Mesendoderm (in vitro differentiated cells): Measurements from ENCODE around the gene INPP5J.

Experiments used
- DNase-seq: peaks from one replicate; pipeline ENCODE4 v3.0.0; 2013
- H2AK5ac ChIP-seq: 2 replicates; pipeline ENCODE4 v1.6.1; 2013; ENCODE audit warnings: low read length, inconsistent platforms
- H2BK120ac ChIP-seq: 2 replicates; pipeline ENCODE4 v1.6.1; 2013; ENCODE audit warnings: low read depth, mild to moderate bottlenecking, low read length, moderate library complexity, mixed read lengths
- H2BK15ac ChIP-seq: replicated peaks from 2 replicates; pipeline ENCODE4 v1.6.1; 2013; ENCODE audit warnings: low read depth, mild to moderate bottlenecking, moderate library complexity
- H2BK5ac ChIP-seq: 2 replicates; pipeline ENCODE4 v1.6.1; 2013; ENCODE audit warnings: low read length, inconsistent platforms
- H3K18ac ChIP-seq: 2 replicates; pipeline ENCODE4 v1.6.1; 2013; ENCODE audit warnings: mild to moderate bottlenecking, low read length, mixed read lengths
- H3K23ac ChIP-seq: one replicate; pipeline ENCODE4 v1.6.1; 2013; ENCODE audit warnings: low read length
- H3K27ac ChIP-seq: 2 replicates; pipeline ENCODE4 v1.5.1; 2013; ENCODE audit warnings: low read depth, mild to moderate bottlenecking, inconsistent platforms, low read length, moderate library complexity
- H3K27me3 ChIP-seq: 2 replicates; pipeline ENCODE4 v1.6.1; 2013; ENCODE audit warnings: low read length, control low read depth, mild to moderate bottlenecking, inconsistent platforms; ENCODE audit not compliant: insufficient read depth, poor library complexity
- H3K36me3 ChIP-seq: 2 replicates; pipeline ENCODE4 v1.6.1; 2013; ENCODE audit warnings: low read length, inconsistent platforms; ENCODE audit not compliant: control insufficient read depth, insufficient read depth
- H3K4ac ChIP-seq: one replicate; pipeline ENCODE4 v1.6.1; 2013; ENCODE audit warnings: low read depth, mild to moderate bottlenecking, low read length, moderate library complexity
- H3K4me1 ChIP-seq: 2 replicates; pipeline ENCODE4 v1.6.1; 2013; ENCODE audit warnings: low read depth, low read length, inconsistent platforms; ENCODE audit not compliant: control insufficient read depth
- H3K4me2 ChIP-seq: 2 replicates; pipeline ENCODE4 v1.6.1; 2013; ENCODE audit warnings: low read length
- H3K4me3 ChIP-seq: 2 replicates; pipeline ENCODE4 v1.5.1; 2013; ENCODE audit warnings: mild to moderate bottlenecking, low read length
- H3K56ac ChIP-seq: one replicate; pipeline ENCODE4 v1.6.1; 2013; ENCODE audit warnings: low read length
- H3K79me1 ChIP-seq: 2 replicates; pipeline ENCODE4 v1.6.1; 2013; ENCODE audit warnings: low read length, inconsistent platforms
- H3K79me2 ChIP-seq: 2 replicates; pipeline ENCODE4 v1.6.1; 2013; ENCODE audit warnings: mild to moderate bottlenecking, low read length; ENCODE audit not compliant: control insufficient read depth, insufficient read depth
- H3K9ac ChIP-seq: 2 replicates; pipeline ENCODE4 v1.6.1; 2013; ENCODE audit warnings: low read length, inconsistent platforms
- H4K5ac ChIP-seq: one replicate; pipeline ENCODE4 v1.6.1; 2013; ENCODE audit warnings: low read length
- H4K8ac ChIP-seq: one replicate; pipeline ENCODE4 v1.6.1; 2013; ENCODE audit warnings: low read depth, mild to moderate bottlenecking, control low read depth, low read length, moderate library complexity
- WGBS: extraction: QIAGEN DNeasy Blood & Tissue Kit; methylation state at CpG from one replicate; pipeline ENCODE4 v1.1.7; 2013; ENCODE audit warnings: low lambda C conversion rate, missing lambda C conversion rate; ENCODE audit not compliant: insufficient coverage; ENCODE audit errors: extremely low coverage; 5-methylcytosine and 5-hydroxymethylcytosine counted together
- small RNA-seq: library from polyadenylated mRNA; stranded (forward); fragments of <200 nt; extraction: miRNeasy Mini kit (QIAGEN cat#:217004); gene quantifications from one replicate; pipeline ENCODE3, GENCODE V24; 2013; ENCODE audit not compliant: insufficient read depth

Gene INPP5J

DNA sequence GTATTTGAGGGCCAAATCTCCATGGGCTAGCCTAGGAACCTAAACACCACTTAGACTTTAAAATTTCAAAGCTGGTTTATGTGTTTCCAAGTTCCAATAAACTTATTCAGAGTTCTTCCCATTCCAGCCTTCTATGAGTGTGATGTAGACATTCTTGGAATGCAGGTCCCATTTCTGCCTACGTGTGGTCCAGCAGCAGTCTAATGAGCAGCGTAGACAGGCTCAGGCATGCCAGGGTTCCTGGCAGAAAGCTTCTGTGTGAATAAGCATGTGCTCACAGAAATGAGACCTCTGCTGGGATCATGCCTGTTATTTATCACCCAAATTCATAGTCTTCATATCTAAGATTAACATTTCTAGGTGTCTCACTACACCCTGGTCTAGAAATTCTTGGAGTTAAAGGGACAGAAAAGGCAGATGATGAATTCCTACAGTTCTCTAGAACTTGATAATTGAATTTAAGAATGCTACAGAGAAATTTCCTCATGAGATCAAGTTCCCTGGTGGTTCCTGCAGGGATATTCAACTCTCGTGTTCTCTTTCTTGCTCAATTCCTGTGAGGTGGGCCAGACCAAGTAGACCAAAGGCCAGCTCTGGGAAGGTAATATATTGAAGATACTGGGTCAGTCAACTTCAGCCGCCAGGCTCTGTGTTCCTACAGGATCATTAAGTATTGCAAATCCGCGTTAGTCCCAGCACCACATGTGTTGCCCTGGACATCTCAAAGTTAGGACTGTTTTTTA lies 54.8 kb downstream of the INPP5J start:
- H2AK5ac ChIP-seq, result no peak overlapping the region
- H3K4me3 ChIP-seq, result no peak overlapping the region
- H3K27me3 ChIP-seq, result no peaks in the 10 kb centered on the region
- H3K4me2 ChIP-seq, result no peak overlapping the region
- DNase-seq, result no peak
- H2BK120ac ChIP-seq, result no peak overlapping the region
- H3K36me3 ChIP-seq, result no peaks in the 10 kb centered on the region
- H3K27ac ChIP-seq, result no peak overlapping the region
- H2BK5ac ChIP-seq, result no peak overlapping the region
- H3K56ac ChIP-seq, result no peak overlapping the region
- peaks cover 8% of the 10 kb centered on the region for H3K79me1 ChIP-seq
- H3K4ac ChIP-seq, result no peak overlapping the region
- no peak overlapping the region for H2BK15ac ChIP-seq
- H3K18ac ChIP-seq, result no peak overlapping the region
- no peak overlapping the region for H3K9ac ChIP-seq
- no peaks in the 10 kb centered on the region for H3K4me1 ChIP-seq
- no peak overlapping the region for H4K5ac ChIP-seq
- no CpG with 5 or more reads among the region's 6 CpGs for WGBS
- no peaks in the 10 kb centered on the region for H3K79me2 ChIP-seq
- H3K23ac ChIP-seq, result no peak overlapping the region
- no peak overlapping the region for H4K8ac ChIP-seq

DNA sequence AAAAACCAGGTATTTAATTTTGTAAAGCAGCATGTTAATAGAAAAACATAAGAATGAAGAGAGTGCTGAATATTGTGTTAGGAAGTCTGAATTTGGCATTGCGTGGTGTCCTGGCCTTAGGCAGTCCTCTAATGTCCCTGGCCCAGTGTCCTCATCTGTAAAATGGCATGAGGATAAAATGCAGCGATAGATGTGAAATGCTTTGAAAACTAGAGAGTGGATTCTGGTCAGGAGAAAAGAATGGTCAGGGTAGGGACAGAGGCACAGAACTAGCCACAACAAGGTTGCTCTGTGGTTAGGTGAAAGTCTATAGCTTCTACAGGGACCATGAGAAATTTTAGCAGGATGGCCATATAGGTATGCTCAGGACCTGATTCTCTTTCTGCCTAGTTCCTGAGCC lies 56.1 kb downstream of the INPP5J start:
- WGBS, result no CpG with 5 or more reads among the region's 2 CpGs
- Histone ChIP-seq H2AK5ac (no peak overlapping the region), H2BK15ac (no peak overlapping the region), H3K56ac (no peak overlapping the region), H3K4ac (no peak overlapping the region), H4K5ac (no peak overlapping the region), H3K4me2 (no peak overlapping the region), H3K18ac (no peak overlapping the region), H4K8ac (no peak overlapping the region), H3K27me3 (no peaks in the 10 kb centered on the region), H3K79me2 (no peaks in the 10 kb centered on the region), H3K9ac (no peak overlapping the region), H2BK5ac (no peak overlapping the region), H3K36me3 (no peaks in the 10 kb centered on the region), H3K4me1 (no peaks in the 10 kb centered on the region), H3K27ac (no peak overlapping the region), H3K23ac (no peak overlapping the region), H3K79me1 (peaks cover 5% of the 10 kb centered on the region), H2BK120ac (no peak overlapping the region), H3K4me3 (no peak overlapping the region)
- DNase-seq, result no peak

DNA sequence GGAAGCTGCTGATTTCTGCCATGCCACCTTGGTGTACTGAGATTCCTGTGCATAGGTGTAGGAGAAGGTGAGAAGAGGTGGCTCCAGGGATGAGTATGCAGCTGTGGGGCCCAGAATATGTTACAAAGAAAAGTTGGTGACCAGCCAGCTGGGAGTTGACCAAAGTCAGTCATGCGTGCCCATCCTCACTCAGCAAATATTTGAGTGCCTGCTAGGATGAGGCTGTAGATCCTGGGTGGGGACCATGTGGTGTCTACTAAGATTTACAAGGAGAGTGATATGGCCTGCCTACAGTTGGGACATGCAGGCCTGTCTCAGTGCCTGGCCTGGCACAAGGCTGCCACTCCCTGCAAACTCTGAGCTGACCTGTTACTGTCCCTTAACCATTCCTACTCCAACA lies 56.6 kb downstream of the INPP5J start:
- Histone ChIP-seq H4K8ac (no peak overlapping the region), H2BK120ac (no peak overlapping the region), H3K9ac (no peak overlapping the region), H3K27ac (no peak overlapping the region), H3K79me1 (peaks cover 5% of the 10 kb centered on the region), H3K23ac (no peak overlapping the region), H4K5ac (no peak overlapping the region), H3K27me3 (no peaks in the 10 kb centered on the region), H3K36me3 (no peaks in the 10 kb centered on the region), H3K79me2 (no peaks in the 10 kb centered on the region), H2BK5ac (no peak overlapping the region), H2AK5ac (no peak overlapping the region), H3K4me3 (no peak overlapping the region), H3K4me1 (no peaks in the 10 kb centered on the region), H2BK15ac (no peak overlapping the region), H3K18ac (no peak overlapping the region), H3K4me2 (no peak overlapping the region), H3K56ac (no peak overlapping the region), H3K4ac (no peak overlapping the region)
- DNase-seq, result no peak
- no CpG with 5 or more reads among the region's 1 CpG for WGBS

GRCh38 chr22:31184015-31184414 lies 61.2 kb downstream of the INPP5J start:
- no peaks in the 10 kb centered on the region for H3K27me3 ChIP-seq
- H2BK120ac ChIP-seq, result no peak overlapping the region
- H4K5ac ChIP-seq, result no peak overlapping the region
- no peak overlapping the region for H3K56ac ChIP-seq
- no peaks in the 10 kb centered on the region for H3K4me1 ChIP-seq
- H3K4ac ChIP-seq, result no peak overlapping the region
- H3K4me3 ChIP-seq, result no peak overlapping the region
- H2BK15ac ChIP-seq, result no peak overlapping the region
- no peak for DNase-seq
- no peak overlapping the region for H3K4me2 ChIP-seq
- peaks cover 3% of the 10 kb centered on the region for H3K79me1 ChIP-seq
- no peak overlapping the region for H4K8ac ChIP-seq
- H2BK5ac ChIP-seq, result no peak overlapping the region
- WGBS, result no CpG with 5 or more reads among the region's 30 CpGs
- no peak overlapping the region for H3K9ac ChIP-seq
- H3K36me3 ChIP-seq, result no peaks in the 10 kb centered on the region
- no peak overlapping the region for H3K23ac ChIP-seq
- H3K18ac ChIP-seq, result no peak overlapping the region
- H3K27ac ChIP-seq, result no peak overlapping the region
- no peak overlapping the region for H2AK5ac ChIP-seq
- H3K79me2 ChIP-seq, result no peaks in the 10 kb centered on the region

Small RNA genes within 50 kb of the gene (small RNA-seq; reads per million reads assigned to genes)
- 4.1 reads per million, percentile 63 among the genes with 10 or more reads in this experiment for gene MIR3928
